Thyroid gland (tissue), 4 donors: ENCODE measurements around the gene DERL3.

Experiments
- CTCF ChIP-seq, 6 experiments: fragments of 200-600 bp in 3 of 6; fragments of 450-650 bp in 3 of 6; sonication (generic) in 3 of 6; IDR thresholded peaks; one replicate each; pipeline ENCODE4 v1.5.1; 2016 to 2019; ENCODE audit warnings: antibody characterized with exemption in 6 of 6, mild to moderate bottlenecking in 2 of 6, inconsistent platforms in 1 of 6, moderate library complexity in 1 of 6
- POLR2A ChIP-seq, 2 donors: fragments of 450-650 bp; IDR thresholded peaks; one replicate each; pipeline ENCODE4 v1.6.1; 2017; ENCODE audit warnings: antibody characterized with exemption in 2 of 2, mild to moderate bottlenecking in 2 of 2, moderate library complexity in 1 of 2

- no peak for TF ChIP-seq POLR2A (IDR thresholded peaks at IDR 0.05)
- no peak for TF ChIP-seq CTCF (IDR thresholded peaks at IDR 0.05)
Observed at GRCh38 chr22:23859201-23859600, 20.4 kb upstream of the DERL3 start.
